GM12875 (cell line): Measurements from ENCODE around the gene SLC5A3.

Source experiments
- H3K4me3 ChIP-seq: one replicate; pipeline ENCODE4 v1.5.1; 2011; ENCODE audit warnings: low read depth, low read length, control low read depth
- TF ChIP-seq, protein P1 (sequence below): IDR thresholded peaks from 2 replicates; pipeline ENCODE4 v1.5.1; 2011; ENCODE audit warnings: low read depth, mild to moderate bottlenecking, control low read depth, inconsistent platforms, low read length, moderate library complexity, borderline replicate concordance; ENCODE audit not compliant: insufficient read depth

The SLC5A3 gene

DNA sequence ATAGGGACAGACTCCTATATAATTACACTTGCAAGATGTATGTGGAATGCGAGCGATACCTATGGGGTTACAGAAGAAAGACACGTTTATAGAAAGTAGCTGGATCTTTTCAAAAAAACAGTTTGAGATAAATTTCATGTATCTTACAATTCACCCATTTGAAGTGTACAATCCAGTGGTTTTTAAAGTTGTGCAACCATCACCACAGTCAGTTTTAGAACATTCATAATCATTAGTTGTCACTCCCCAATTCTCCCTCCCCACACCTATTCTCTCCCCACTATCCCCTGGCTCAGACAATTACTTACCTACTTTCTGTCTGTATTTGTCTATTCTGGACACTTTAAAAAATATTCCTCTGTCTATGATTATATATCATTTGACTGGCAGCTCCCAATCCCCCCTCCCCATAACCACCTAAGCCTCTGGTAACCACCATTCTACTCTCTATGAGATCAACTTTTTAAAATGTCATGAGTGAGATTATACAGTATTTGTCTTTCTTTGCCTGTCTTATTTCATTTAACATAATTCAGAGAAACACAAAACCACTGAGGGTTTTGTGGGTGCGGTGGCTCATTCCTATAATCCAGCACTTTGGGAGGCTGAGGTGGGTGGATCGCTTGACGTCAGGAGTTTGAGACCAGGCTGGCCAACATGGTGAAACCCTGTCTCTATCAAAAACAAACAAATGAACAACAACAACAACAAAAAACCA lies 39.1 kb downstream of the SLC5A3 start:
- H3K4me3 ChIP-seq = no peak overlapping the region
- TF ChIP-seq, protein P1, sequence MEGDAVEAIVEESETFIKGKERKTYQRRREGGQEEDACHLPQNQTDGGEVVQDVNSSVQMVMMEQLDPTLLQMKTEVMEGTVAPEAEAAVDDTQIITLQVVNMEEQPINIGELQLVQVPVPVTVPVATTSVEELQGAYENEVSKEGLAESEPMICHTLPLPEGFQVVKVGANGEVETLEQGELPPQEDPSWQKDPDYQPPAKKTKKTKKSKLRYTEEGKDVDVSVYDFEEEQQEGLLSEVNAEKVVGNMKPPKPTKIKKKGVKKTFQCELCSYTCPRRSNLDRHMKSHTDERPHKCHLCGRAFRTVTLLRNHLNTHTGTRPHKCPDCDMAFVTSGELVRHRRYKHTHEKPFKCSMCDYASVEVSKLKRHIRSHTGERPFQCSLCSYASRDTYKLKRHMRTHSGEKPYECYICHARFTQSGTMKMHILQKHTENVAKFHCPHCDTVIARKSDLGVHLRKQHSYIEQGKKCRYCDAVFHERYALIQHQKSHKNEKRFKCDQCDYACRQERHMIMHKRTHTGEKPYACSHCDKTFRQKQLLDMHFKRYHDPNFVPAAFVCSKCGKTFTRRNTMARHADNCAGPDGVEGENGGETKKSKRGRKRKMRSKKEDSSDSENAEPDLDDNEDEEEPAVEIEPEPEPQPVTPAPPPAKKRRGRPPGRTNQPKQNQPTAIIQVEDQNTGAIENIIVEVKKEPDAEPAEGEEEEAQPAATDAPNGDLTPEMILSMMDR = no peak

DNA sequence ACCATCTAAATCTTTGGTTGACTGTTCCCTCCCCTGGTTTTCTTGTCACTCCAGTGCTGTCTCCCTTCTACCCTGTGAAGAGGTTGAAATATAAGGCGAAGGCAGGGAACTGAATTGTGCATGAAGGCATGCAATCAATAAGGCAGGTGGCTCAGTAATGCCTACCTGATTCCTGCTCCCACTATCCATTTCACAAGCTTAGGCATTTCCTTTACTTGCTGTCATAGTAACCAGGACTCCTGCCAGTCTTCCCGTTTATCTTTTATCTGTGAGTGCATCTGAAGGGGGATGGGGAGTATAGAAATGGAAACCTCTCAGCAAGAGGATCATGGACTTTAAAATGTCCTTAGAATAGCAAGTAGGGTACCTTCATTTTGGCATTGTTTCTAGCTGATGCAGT lies 40.5 kb downstream of the SLC5A3 start:
- H3K4me3 ChIP-seq = no peak overlapping the region
- TF ChIP-seq, protein P1 = no peak

DNA sequence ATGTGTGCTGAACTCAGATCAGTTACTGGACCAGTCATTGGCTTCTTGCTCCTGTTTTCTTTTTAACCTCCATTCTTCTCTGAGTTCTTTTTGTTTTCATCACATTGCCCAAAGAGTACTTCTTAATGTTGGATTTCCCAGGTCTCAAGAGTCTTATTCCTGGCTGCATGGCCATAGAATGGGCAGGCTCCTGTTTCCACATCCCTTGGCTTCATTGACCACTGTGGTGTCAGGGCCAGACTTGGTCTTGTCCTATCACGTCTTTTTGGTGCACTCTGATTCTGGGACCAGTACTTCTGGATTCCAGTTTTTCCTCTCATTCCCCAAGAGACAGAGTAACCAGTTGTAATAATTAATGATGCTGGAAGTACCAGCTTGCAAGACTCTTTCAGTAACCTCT lies 41.8 kb downstream of the SLC5A3 start:
- TF ChIP-seq, protein P1 = no peak
- H3K4me3 ChIP-seq = no peak overlapping the region

DNA sequence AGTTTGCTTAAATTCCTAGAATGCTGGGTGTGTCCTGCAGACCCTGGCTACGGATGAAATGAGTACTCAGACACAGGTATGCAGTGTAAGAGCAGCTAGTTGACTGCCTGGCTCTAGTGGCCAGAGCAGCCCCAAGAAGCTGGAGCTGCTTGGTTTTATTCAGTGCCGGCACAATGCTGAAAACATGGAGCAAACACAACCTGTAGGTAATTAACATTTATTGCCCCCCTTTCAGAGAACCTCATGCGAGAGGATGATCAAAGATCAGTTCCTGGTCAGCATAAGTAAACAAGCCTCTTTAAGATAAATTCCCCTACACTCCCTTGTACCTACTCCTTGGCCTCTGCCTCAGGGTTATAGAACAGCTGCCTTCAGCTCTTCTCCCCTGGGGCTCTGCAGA lies 43.2 kb downstream of the SLC5A3 start:
- no peak overlapping the region for H3K4me3 ChIP-seq
- TF ChIP-seq, protein P1 = no peak

DNA sequence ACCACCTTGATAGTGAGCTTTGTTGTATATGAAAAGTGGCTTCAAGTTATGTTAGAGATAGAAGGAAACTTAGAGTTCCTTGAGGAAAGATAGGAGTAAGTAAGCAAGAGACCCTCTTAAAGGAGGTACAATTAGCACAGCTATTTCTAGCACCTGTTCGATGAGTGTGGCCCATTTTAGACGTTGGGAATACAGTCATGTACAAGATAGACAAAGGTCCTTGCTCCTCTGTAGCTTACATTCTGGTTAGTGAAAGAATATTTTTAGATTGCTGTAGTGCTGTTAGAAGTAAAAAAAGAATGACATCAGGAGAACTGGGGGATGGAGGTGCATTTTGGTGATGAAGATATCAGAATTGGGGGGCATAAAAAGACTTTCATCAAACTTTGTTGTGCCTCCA lies 47.5 kb downstream of the SLC5A3 start:
- TF ChIP-seq, protein P1 = no peak
- no peak overlapping the region for H3K4me3 ChIP-seq

DNA sequence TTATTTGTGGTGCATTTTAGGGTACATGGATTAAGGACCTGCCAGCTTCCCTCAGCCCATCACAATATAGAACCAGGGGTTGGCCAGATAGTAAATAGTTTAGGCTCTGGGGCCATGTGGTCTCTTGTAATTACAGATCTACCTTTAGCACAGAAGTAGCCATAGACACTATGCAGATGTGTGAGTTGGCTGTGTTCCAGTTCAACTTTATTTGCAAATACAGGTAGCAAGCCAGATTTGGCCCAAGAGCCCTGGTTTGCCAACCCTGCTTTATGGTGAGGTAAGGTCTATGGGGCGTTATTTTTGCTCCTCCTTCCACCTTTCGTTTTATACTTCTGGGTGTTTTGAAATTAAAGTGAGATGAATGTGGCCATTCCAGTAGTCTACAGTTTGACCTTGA lies 48.7 kb downstream of the SLC5A3 start:
- no peak overlapping the region for H3K4me3 ChIP-seq
- TF ChIP-seq, protein P1 = no peak
